Measurements from ENCODE around the gene NDN.

- no peak for TF ChIP-seq RARB (CRISPR knock-in tag; IDR thresholded peaks at IDR 0.05)
- no peak for TF ChIP-seq EHMT2 (IDR thresholded peaks at IDR 0.05; ENCODE audit: low read depth)
- no peak for TF ChIP-seq BHLHE40 (IDR thresholded peaks at IDR 0.05; ENCODE audit: low read depth, low read length)
- TF ChIP-seq, protein P1, sequence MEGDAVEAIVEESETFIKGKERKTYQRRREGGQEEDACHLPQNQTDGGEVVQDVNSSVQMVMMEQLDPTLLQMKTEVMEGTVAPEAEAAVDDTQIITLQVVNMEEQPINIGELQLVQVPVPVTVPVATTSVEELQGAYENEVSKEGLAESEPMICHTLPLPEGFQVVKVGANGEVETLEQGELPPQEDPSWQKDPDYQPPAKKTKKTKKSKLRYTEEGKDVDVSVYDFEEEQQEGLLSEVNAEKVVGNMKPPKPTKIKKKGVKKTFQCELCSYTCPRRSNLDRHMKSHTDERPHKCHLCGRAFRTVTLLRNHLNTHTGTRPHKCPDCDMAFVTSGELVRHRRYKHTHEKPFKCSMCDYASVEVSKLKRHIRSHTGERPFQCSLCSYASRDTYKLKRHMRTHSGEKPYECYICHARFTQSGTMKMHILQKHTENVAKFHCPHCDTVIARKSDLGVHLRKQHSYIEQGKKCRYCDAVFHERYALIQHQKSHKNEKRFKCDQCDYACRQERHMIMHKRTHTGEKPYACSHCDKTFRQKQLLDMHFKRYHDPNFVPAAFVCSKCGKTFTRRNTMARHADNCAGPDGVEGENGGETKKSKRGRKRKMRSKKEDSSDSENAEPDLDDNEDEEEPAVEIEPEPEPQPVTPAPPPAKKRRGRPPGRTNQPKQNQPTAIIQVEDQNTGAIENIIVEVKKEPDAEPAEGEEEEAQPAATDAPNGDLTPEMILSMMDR (IDR thresholded peaks at IDR 0.05) = no peak
- no peak for TF ChIP-seq GATA3 (IDR thresholded peaks at IDR 0.05; ENCODE audit: borderline replicate concordance)
- no peak for TF ChIP-seq PHF8 (IDR thresholded peaks at IDR 0.05; ENCODE audit: borderline replicate concordance, low read depth)
Measured at GRCh38 chr15:23686466-23687142, 501 bp downstream of the NDN start.
